Measurements from ENCODE around the gene ABHD8. TPM values are rescaled to one million over a fixed set of nuclear protein-coding genes. Genes with fewer than 3 reads are reported as not detected.

ABHD8 gene
- total and polyA plus RNA-seq, 2 donors (not counting 1 experiment from before 2014, with no cell fraction given): 3.9 to 16.8 TPM

GRCh38 chr19:17246681-17247425 lies 56.4 kb downstream of the ABHD8 start:
- Histone ChIP-seq H3K27me3 (ENCODE audit: control insufficient read depth, insufficient read depth, low read length) (no peaks in the 10 kb centered on the region), H3K4me2 (ENCODE audit: extremely low read depth, insufficient read depth, low read length) (no peak overlapping the region), H3K27ac (ENCODE audit: insufficient read depth, low read length) (peak overlapping the region; percentile 67), H3K9ac (ENCODE audit: insufficient read depth, low read length) (no peak overlapping the region), H3K9me3 (ENCODE audit: control insufficient read depth, insufficient read depth, low read depth, low read length) (no peaks in the 10 kb centered on the region), H3K36me3 (ENCODE audit: control insufficient read depth, insufficient read depth, low read length) (no peaks in the 10 kb centered on the region), H3K79me2 (ENCODE audit: control insufficient read depth, insufficient read depth, low read length) (peaks cover 29% of the 10 kb centered on the region), H4K20me1 (ENCODE audit: control insufficient read depth, extremely low read depth, insufficient read depth, low read length) (no peaks in the 10 kb centered on the region), H3K4me1 (ENCODE audit: control insufficient read depth, extremely low read depth, insufficient read depth, low read length) (peaks cover 9% of the 10 kb centered on the region), H2AFZ (ENCODE audit: low read length) (no peak overlapping the region), H3K4me3 (replicated peaks in 1 of 4; ENCODE audit: control extremely low read depth in 1 of 4, insufficient read depth in 1 of 4, low read depth in 3 of 4, low read length in 4 of 4) (peak overlapping the region in 3 of 4 experiments; percentile 36 to 56 (median 38))
- peak in 1 of 2 donors; percentile 37 for DNase-seq (ENCODE audit: low read depth in 2 of 2)
- TF ChIP-seq CTCF (conservative IDR thresholded peaks at IDR 0.05 in 1 of 2, IDR thresholded peaks at IDR 0.05 in 1 of 2; ENCODE audit: low read depth in 1 of 2, low read length in 2 of 2) (no peak), EZH2 (IDR thresholded peaks at IDR 0.05; ENCODE audit: low read length, missing control alignments) (no peak)

- Histone ChIP-seq H3K79me2 (ENCODE audit: control insufficient read depth, insufficient read depth, low read length) (peaks cover 37% of the 10 kb centered on the region), H4K20me1 (ENCODE audit: control insufficient read depth, extremely low read depth, insufficient read depth, low read length) (no peaks in the 10 kb centered on the region), H3K27ac (ENCODE audit: insufficient read depth, low read length) (peak within 1 kb of the TSS; percentile 67), H3K9me3 (ENCODE audit: control insufficient read depth, insufficient read depth, low read depth, low read length) (no peaks in the 10 kb centered on the region), H3K4me2 (ENCODE audit: extremely low read depth, insufficient read depth, low read length) (peak within 1 kb of the TSS; percentile 93), H3K4me1 (ENCODE audit: control insufficient read depth, extremely low read depth, insufficient read depth, low read length) (peaks cover 9% of the 10 kb centered on the region), H3K4me3 (replicated peaks in 1 of 4; ENCODE audit: control extremely low read depth in 1 of 4, insufficient read depth in 1 of 4, low read depth in 3 of 4, low read length in 4 of 4) (peak within 1 kb of the TSS; percentile 74 to 84 (median 80)), H3K27me3 (ENCODE audit: control insufficient read depth, insufficient read depth, low read length) (no peaks in the 10 kb centered on the region), H2AFZ (ENCODE audit: low read length) (peak within 1 kb of the TSS; percentile 39), H3K36me3 (ENCODE audit: control insufficient read depth, insufficient read depth, low read length) (no peaks in the 10 kb centered on the region), H3K9ac (ENCODE audit: insufficient read depth, low read length) (peak within 1 kb of the TSS; percentile 52)
- TF ChIP-seq EZH2 (IDR thresholded peaks at IDR 0.05; ENCODE audit: low read length, missing control alignments): no peak
- no peak for TF ChIP-seq CTCF (conservative IDR thresholded peaks at IDR 0.05 in 1 of 2, IDR thresholded peaks at IDR 0.05 in 1 of 2; ENCODE audit: low read depth in 1 of 2, low read length in 2 of 2)
- no peak for DNase-seq (ENCODE audit: low read depth in 2 of 2)
These were observed 57.7 kb downstream of the ABHD8 start, which contains the start of gene NR2F6 for GRCh38 chr19:17245535-17245984. Gene NR2F6 (minus strand): TSS chr19:17245919. CDS start chr19:17245220, 699 bp downstream.

GRCh38 chr19:17244618-17245534 lies 58.3 kb downstream of the ABHD8 start:
- Histone ChIP-seq H3K4me3 (replicated peaks in 1 of 4; ENCODE audit: control extremely low read depth in 1 of 4, insufficient read depth in 1 of 4, low read depth in 3 of 4, low read length in 4 of 4) (peak overlapping the region; percentile 74 to 84 (median 80)), H3K9me3 (ENCODE audit: control insufficient read depth, insufficient read depth, low read depth, low read length) (no peaks in the 10 kb centered on the region), H3K27ac (ENCODE audit: insufficient read depth, low read length) (peak overlapping the region; percentile 61), H3K27me3 (ENCODE audit: control insufficient read depth, insufficient read depth, low read length) (no peaks in the 10 kb centered on the region), H3K36me3 (ENCODE audit: control insufficient read depth, insufficient read depth, low read length) (peaks cover 3% of the 10 kb centered on the region), H3K9ac (ENCODE audit: insufficient read depth, low read length) (peak overlapping the region; percentile 52), H4K20me1 (ENCODE audit: control insufficient read depth, extremely low read depth, insufficient read depth, low read length) (no peaks in the 10 kb centered on the region), H3K4me1 (ENCODE audit: control insufficient read depth, extremely low read depth, insufficient read depth, low read length) (peaks cover 9% of the 10 kb centered on the region), H3K4me2 (ENCODE audit: extremely low read depth, insufficient read depth, low read length) (peak overlapping the region; percentile 93), H2AFZ (ENCODE audit: low read length) (no peak overlapping the region), H3K79me2 (ENCODE audit: control insufficient read depth, insufficient read depth, low read length) (peaks cover 40% of the 10 kb centered on the region)
- no peak for TF ChIP-seq CTCF (conservative IDR thresholded peaks at IDR 0.05 in 1 of 2, IDR thresholded peaks at IDR 0.05 in 1 of 2; ENCODE audit: low read depth in 1 of 2, low read length in 2 of 2)
- no peak for TF ChIP-seq EZH2 (IDR thresholded peaks at IDR 0.05; ENCODE audit: low read length, missing control alignments)
- DNase-seq (ENCODE audit: low read depth in 2 of 2): no peak
